ENCODE measurements around the gene SMOC2.

DNA sequence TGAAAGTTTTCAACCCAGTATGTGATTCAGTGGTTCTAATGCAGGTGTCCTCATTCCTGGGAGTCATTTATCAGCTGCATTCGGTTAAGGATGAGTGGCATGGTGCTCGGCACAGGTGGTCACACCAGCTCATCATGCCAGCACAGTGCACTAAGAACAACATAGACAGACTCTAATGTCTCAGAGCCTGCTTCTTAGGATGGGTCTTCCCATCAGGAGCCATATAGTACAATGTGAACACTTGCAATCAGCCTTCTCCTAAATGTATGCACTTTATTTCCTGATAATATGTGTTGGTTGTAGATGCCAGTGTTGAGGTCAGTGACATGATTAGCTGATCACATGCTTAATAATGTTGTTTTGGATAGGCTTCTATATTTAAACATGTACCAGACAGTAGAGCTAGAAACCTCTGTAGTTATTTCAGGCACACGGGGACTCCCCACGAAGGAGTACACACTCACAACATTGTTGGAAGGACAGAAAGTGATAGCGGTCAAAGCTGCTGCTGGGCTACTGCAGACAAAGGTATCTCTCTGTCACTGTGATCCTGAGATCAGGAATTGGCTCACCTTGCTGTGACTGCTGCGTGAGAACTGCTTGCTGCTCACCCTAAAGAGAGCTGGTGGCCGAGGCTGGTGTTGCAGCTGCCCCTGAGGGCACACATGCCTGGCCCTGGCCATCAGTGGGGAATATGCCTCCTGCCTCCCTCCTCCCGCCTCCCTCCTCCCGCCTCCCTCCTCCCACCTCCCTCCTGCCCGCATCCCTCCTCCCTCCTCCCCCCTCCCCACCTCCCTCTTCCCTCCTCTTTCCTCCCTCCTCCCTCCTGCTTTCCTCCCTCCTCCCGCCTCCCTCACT is 195.4 kb downstream of the SMOC2 start:
- no peak for TF ChIP-seq POLR2AphosphoS5 (IDR thresholded peaks at IDR 0.05)
- TF ChIP-seq, protein P1, sequence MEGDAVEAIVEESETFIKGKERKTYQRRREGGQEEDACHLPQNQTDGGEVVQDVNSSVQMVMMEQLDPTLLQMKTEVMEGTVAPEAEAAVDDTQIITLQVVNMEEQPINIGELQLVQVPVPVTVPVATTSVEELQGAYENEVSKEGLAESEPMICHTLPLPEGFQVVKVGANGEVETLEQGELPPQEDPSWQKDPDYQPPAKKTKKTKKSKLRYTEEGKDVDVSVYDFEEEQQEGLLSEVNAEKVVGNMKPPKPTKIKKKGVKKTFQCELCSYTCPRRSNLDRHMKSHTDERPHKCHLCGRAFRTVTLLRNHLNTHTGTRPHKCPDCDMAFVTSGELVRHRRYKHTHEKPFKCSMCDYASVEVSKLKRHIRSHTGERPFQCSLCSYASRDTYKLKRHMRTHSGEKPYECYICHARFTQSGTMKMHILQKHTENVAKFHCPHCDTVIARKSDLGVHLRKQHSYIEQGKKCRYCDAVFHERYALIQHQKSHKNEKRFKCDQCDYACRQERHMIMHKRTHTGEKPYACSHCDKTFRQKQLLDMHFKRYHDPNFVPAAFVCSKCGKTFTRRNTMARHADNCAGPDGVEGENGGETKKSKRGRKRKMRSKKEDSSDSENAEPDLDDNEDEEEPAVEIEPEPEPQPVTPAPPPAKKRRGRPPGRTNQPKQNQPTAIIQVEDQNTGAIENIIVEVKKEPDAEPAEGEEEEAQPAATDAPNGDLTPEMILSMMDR (IDR thresholded peaks at IDR 0.05), result peak in 1 of 3 experiments; percentile 10
